Measurements from ENCODE around the gene CA4. TPM values are rescaled to one million over a fixed set of nuclear protein-coding genes. Genes with fewer than 3 reads are reported as not detected.
A peak's percentile ranks its signal among the peaks of the same experiment; 100 is the strongest.
"Not testable (repeated sequence)": the region's sequence is repeated elsewhere in the genome, so short reads cannot be mapped to it uniquely, and the experiment has no call there.

Gene CA4
- total and polyA plus RNA-seq, 7 donors: 8.9 to 16.6 (median 11.8) TPM

GRCh38 chr17:60109161-60109560 lies 40.6 kb upstream of the CA4 start:
- DNase-seq: no peak
- intact Hi-C loops (cut with DNase I): loop anchor here in 1 of 2 donors (10.0 kb wide), 1 partner anchor 326 kb away; no protein-coding TSS in a partner anchor

GRCh38 chr17:60110586-60110985 lies 39.2 kb upstream of the CA4 start:
- intact Hi-C loops (cut with DNase I): no loop called here
- H3K27ac ChIP-seq: no peak overlapping the region

More at GRCh38 chr17:60109161-60109560, 40.6 kb upstream of the CA4 start:
- 80 to 92% (median 81%) methylated on average over 1 of the region's 1 CpG for WGBS, 3 donors
- no peak for ATAC-seq
- TF ChIP-seq, protein P1, sequence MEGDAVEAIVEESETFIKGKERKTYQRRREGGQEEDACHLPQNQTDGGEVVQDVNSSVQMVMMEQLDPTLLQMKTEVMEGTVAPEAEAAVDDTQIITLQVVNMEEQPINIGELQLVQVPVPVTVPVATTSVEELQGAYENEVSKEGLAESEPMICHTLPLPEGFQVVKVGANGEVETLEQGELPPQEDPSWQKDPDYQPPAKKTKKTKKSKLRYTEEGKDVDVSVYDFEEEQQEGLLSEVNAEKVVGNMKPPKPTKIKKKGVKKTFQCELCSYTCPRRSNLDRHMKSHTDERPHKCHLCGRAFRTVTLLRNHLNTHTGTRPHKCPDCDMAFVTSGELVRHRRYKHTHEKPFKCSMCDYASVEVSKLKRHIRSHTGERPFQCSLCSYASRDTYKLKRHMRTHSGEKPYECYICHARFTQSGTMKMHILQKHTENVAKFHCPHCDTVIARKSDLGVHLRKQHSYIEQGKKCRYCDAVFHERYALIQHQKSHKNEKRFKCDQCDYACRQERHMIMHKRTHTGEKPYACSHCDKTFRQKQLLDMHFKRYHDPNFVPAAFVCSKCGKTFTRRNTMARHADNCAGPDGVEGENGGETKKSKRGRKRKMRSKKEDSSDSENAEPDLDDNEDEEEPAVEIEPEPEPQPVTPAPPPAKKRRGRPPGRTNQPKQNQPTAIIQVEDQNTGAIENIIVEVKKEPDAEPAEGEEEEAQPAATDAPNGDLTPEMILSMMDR (IDR thresholded peaks at IDR 0.05): no peak
- H3K27me3 ChIP-seq (ENCODE audit: insufficient read depth in 3 of 3, low read length in 2 of 3): no peaks in the 10 kb centered on the region
- H3K36me3 ChIP-seq (ENCODE audit: insufficient read depth in 1 of 2, low read depth in 1 of 2): no peaks in the 10 kb centered on the region
- H3K27ac ChIP-seq: no peak overlapping the region
- no peaks in the 10 kb centered on the region for H3K4me1 ChIP-seq
- no peaks in the 10 kb centered on the region for H3K9me3 ChIP-seq
- no peak overlapping the region for H3K4me3 ChIP-seq

GRCh38 chr17:60111661-60112060 lies 38.1 kb upstream of the CA4 start:
- H3K4me1 ChIP-seq; H3K27me3 ChIP-seq (ENCODE audit: insufficient read depth in 3 of 3, low read length in 2 of 3); intact Hi-C loops (cut with DNase I); H3K27ac ChIP-seq; H3K4me3 ChIP-seq; H3K9me3 ChIP-seq; DNase-seq; H3K36me3 ChIP-seq (ENCODE audit: insufficient read depth in 1 of 2, low read depth in 1 of 2): not testable (repeated sequence)
- WGBS, 3 donors: 0 to 8% (median 0%) methylated on average over 2 of the region's 5 CpGs
- peak; percentile 48 to 83 (median 67) for ATAC-seq

More at GRCh38 chr17:60110586-60110985, 39.2 kb upstream of the CA4 start:
- H3K27me3 ChIP-seq (ENCODE audit: insufficient read depth in 3 of 3, low read length in 2 of 3): no peaks in the 10 kb centered on the region
- no peak for DNase-seq
- no peaks in the 10 kb centered on the region for H3K36me3 ChIP-seq (ENCODE audit: insufficient read depth in 1 of 2, low read depth in 1 of 2)
- H3K4me3 ChIP-seq: no peak overlapping the region
- no peak for ATAC-seq
- no peaks in the 10 kb centered on the region for H3K4me1 ChIP-seq
- H3K9me3 ChIP-seq: no peaks in the 10 kb centered on the region
- TF ChIP-seq, protein P1 (IDR thresholded peaks at IDR 0.05): no peak
- 50 to 58% (median 56%) methylated on average over 3 of the region's 3 CpGs for WGBS, 3 donors

DNA sequence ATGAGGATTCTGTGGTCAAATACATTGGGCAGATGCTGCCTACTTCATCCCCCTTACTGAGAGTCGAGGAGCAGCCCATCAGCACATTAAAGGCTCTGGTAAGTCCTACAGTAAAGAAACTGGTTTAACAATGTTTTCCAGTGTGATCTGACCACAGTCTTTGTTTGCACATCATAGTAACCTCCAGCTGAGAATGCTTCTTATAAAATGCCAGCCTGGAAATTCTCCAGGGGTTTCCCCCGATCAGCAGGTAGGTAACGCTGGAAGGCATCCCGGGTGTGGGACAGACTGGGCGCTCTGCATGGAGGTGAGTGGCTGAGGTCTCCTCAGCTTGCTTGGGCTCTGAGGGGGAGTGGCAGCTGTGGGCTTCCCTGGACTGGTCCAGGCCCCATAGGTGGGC lies 34.4 kb upstream of the CA4 start:
- H3K9me3 ChIP-seq; H3K36me3 ChIP-seq (ENCODE audit: insufficient read depth in 1 of 2, low read depth in 1 of 2); ATAC-seq; intact Hi-C loops (cut with DNase I); H3K27me3 ChIP-seq (ENCODE audit: insufficient read depth in 3 of 3, low read length in 2 of 3); H3K4me3 ChIP-seq; H3K27ac ChIP-seq; DNase-seq; H3K4me1 ChIP-seq: not testable (repeated sequence)
- WGBS, 3 donors: no CpG with 5 or more reads among the region's 5 CpGs

DNA sequence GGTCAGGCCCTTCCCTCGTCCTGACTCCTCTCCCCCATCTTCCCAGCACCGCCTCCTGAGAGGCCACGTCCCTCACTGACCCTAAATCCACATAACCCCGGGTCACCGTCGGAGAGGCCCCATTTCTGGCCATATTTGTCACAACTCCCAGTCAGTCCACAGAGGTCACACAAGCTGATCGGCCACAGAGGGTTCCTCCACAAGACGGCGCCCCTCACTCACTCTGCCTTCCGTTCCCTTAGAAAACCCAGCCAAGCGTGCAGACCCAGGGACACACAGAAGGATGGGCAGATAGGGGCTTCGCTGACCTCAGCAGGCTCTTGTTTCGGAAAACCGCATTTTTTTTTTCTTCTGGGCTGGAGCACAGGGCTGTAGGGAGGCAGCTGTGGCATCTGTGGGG lies 33.6 kb upstream of the CA4 start:
- H3K4me1 ChIP-seq; H3K27ac ChIP-seq; H3K36me3 ChIP-seq (ENCODE audit: insufficient read depth in 1 of 2, low read depth in 1 of 2); H3K9me3 ChIP-seq; intact Hi-C loops (cut with DNase I); DNase-seq; ATAC-seq; H3K4me3 ChIP-seq; H3K27me3 ChIP-seq (ENCODE audit: insufficient read depth in 3 of 3, low read length in 2 of 3): not testable (repeated sequence)
- no CpG with 5 or more reads among the region's 14 CpGs for WGBS, 3 donors

DNA sequence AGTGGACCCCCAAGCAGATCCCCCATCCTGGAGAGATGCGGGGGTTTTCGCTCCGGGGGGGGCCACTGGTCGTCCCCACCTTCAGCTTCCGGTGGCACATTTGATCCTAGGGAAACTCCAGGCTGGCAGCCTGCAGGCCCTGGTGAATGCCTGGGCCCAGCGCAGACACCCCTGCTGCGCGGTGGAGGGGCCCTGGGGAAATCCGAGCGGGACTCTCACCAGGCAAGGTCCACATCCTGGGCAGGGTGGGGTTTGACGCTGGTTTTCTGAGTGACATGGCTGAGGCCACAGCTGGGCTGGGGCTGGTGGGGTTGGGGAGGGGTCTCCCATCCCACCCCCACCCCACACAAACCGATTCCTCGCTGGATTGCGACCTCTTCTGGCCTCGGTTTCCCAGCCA lies 30.6 kb upstream of the CA4 start:
- H3K9me3 ChIP-seq; H3K36me3 ChIP-seq (ENCODE audit: insufficient read depth in 1 of 2, low read depth in 1 of 2); intact Hi-C loops (cut with DNase I); H3K27me3 ChIP-seq (ENCODE audit: insufficient read depth in 3 of 3, low read length in 2 of 3); DNase-seq; H3K4me1 ChIP-seq; H3K27ac ChIP-seq; H3K4me3 ChIP-seq: not testable (repeated sequence)
- peak in 1 of 4 donors; percentile 29 for ATAC-seq
- WGBS, 3 donors: no CpG with 5 or more reads among the region's 15 CpGs

GRCh38 chr17:60119807-60120748 lies 29.7 kb upstream of the CA4 start:
- DNase-seq; H3K27me3 ChIP-seq (ENCODE audit: insufficient read depth in 3 of 3, low read length in 2 of 3); H3K9me3 ChIP-seq; H3K36me3 ChIP-seq (ENCODE audit: insufficient read depth in 1 of 2, low read depth in 1 of 2); H3K27ac ChIP-seq; intact Hi-C loops (cut with DNase I); H3K4me1 ChIP-seq: not testable (repeated sequence)
- no CpG with 5 or more reads among the region's 114 CpGs for WGBS, 3 donors
- H3K4me3 ChIP-seq: peak overlapping the region; percentile 38
- peak; percentile 31 to 71 (median 57) for ATAC-seq

Measured in psoas muscle (tissue), 8 donors.